Tibial nerve (tissue), 4 donors: Measurements from ENCODE around the gene SCT. TPM values are rescaled to one million over a fixed set of nuclear protein-coding genes. Genes with fewer than 3 reads are reported as not detected.

Experiments
- DNase-seq, 2 donors: peaks; one replicate each; pipeline ENCODE4 v3.0.0-alpha.2; 2019; ENCODE audit warnings: low spot score in 2 of 2
- H3K27ac ChIP-seq, 4 donors: fragments of 200-600 bp; sonication (generic) in 3 of 4; one replicate each; pipeline ENCODE4 v1.5.1; 2017 to 2019; ENCODE audit warnings: mild to moderate bottlenecking in 1 of 4
- H3K27me3 ChIP-seq, 2 donors: fragments of 200-600 bp; sonication (generic) in 1 of 2; one replicate each; pipeline versions ENCODE4 v1.5.1 to v1.6.0; 2017 to 2019
- H3K36me3 ChIP-seq, 3 donors: fragments of 200-600 bp; sonication (generic); one replicate each; pipeline ENCODE4 v1.5.1; 2018 to 2019
- H3K4me1 ChIP-seq, 4 donors: fragments of 200-600 bp; sonication (generic) in 3 of 4; one replicate each; pipeline ENCODE4 v1.5.1; 2017 to 2019
- H3K4me3 ChIP-seq, 4 donors: fragments of 200-600 bp; sonication (generic) in 3 of 4; one replicate each; pipeline ENCODE4 v1.5.1; 2017 to 2019; ENCODE audit warnings: mild to moderate bottlenecking in 1 of 4, moderate library complexity in 1 of 4
- H3K9me3 ChIP-seq, 4 donors: fragments of 200-600 bp; sonication (generic) in 3 of 4; one replicate each; pipeline ENCODE4 v1.5.1; 2017 to 2019
- EP300 ChIP-seq, 2 donors: sonication (generic); formaldehyde crosslinking; IDR thresholded peaks; one replicate each; pipeline ENCODE4 v1.6.1; 2017; ENCODE audit warnings: antibody characterized with exemption in 2 of 2, mild to moderate bottlenecking in 1 of 2
- POLR2A ChIP-seq, 2 donors: fragments of 450-650 bp; IDR thresholded peaks; one replicate each; pipeline ENCODE4 v1.6.1; 2017; ENCODE audit warnings: antibody characterized with exemption in 2 of 2, mild to moderate bottlenecking in 2 of 2, moderate library complexity in 2 of 2
- WGBS, 2 donors: methylation state at CpG; one replicate each; pipeline ENCODE4 v1.1.5; 2018; 5-methylcytosine and 5-hydroxymethylcytosine counted together
- total RNA-seq, 4 donors: library from RNA; depleted of rRNA; stranded (reverse); fragments of >200 nt; gene quantifications; one replicate each; pipeline ENCODE4 v1.1.0, GENCODE V29; 2016
- TF ChIP-seq, protein P1 (sequence below), 5 experiments: fragments of 200-600 bp in 3 of 5; fragments of 450-650 bp in 2 of 5; sonication (generic) in 3 of 5; IDR thresholded peaks; one replicate each; pipeline ENCODE4 v1.5.1; 2016 to 2019; ENCODE audit warnings: antibody characterized with exemption in 5 of 5, mild to moderate bottlenecking in 3 of 5, moderate library complexity in 2 of 5

SCT gene
- total RNA-seq, 4 donors from 2014 or later = not detected

DNA sequence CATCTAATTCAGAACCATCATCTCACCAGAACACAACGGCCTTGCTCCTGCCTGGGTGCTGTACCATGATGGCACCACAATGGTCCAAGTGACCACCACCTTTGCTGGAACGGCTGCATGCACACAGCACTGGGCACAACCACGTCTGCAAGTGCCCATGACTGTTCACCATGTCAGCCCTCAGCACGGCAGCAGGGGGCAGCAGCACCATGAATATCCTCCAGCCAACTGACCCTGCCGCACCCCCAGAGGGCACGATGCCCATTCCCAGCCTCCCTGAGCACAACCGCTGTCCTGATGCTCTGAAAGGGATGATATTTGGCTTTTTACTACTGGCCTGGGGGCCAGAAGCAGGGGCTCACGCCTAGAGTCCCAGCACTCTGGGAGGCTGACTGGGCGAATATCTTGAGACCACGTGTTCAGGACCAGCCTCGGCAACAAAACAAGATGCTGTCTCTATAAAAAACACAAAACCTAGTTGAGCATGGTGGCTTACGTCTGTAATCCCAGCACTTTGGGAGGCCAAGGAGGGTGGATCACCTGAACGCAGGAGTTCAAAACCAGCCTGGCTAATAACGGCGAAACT is 35.8 kb upstream of the SCT start:
- Histone ChIP-seq H3K27me3 (no peaks in the 10 kb centered on the region), H3K4me3 (no peak overlapping the region), H3K4me1 (peaks cover 0 to 4% (median 0%) of the 10 kb centered on the region in 4 donors), H3K36me3 (peaks cover 0 to 68% (median 17%) of the 10 kb centered on the region in 3 donors), H3K27ac (no peak overlapping the region), H3K9me3 (no peaks in the 10 kb centered on the region)
- WGBS, 2 donors = 49 to 54% methylated on average over 13 to 14 of the region's 15 CpGs
- TF ChIP-seq EP300 (IDR thresholded peaks at IDR 0.05) (peak in 1 of 2 donors; percentile 27), POLR2A (IDR thresholded peaks at IDR 0.05) (no peak)
- TF ChIP-seq, protein P1, sequence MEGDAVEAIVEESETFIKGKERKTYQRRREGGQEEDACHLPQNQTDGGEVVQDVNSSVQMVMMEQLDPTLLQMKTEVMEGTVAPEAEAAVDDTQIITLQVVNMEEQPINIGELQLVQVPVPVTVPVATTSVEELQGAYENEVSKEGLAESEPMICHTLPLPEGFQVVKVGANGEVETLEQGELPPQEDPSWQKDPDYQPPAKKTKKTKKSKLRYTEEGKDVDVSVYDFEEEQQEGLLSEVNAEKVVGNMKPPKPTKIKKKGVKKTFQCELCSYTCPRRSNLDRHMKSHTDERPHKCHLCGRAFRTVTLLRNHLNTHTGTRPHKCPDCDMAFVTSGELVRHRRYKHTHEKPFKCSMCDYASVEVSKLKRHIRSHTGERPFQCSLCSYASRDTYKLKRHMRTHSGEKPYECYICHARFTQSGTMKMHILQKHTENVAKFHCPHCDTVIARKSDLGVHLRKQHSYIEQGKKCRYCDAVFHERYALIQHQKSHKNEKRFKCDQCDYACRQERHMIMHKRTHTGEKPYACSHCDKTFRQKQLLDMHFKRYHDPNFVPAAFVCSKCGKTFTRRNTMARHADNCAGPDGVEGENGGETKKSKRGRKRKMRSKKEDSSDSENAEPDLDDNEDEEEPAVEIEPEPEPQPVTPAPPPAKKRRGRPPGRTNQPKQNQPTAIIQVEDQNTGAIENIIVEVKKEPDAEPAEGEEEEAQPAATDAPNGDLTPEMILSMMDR (IDR thresholded peaks at IDR 0.05) = peak; percentile 60 to 92 (median 67)
- DNase-seq = peak; percentile 47 to 70

DNA sequence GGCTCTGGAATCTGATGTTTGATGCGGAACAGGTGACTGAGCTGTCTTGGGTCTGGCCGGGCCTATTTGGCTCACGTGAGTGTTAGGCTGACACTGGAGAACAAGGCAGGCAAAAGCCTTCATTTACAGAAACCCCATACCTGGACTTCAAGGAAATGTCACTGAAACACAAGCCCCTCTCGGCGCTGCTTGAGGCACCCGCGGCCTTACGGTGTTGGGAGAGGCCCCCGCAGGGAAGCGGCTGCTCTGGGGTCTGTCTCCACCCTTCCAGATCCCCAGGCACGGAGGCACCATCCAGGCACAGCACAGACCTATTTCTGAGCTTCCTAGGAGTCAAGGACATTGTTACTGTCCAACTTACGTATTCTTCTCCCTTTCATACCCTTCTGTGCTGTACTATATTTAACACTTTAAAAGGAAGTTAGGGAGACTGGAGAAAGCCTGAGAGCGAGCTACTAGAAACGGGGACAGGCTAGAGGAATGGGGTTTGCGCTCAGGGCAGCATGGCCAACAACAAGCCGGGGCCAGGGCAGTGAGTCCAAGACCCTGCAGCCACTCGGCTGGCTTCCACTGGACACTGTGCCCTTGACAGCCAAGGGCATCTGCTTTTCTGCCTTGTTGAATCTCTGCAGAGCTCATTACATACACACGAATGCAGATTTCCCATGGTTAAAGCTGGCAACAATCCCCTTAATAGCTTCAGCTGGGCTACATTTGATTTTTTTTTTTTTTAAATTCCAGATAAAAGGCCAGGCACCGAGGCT is 33.9 kb upstream of the SCT start:
- Histone ChIP-seq H3K4me1 (peaks cover 0 to 4% (median 0%) of the 10 kb centered on the region in 4 donors), H3K27ac (no peak overlapping the region), H3K36me3 (peaks cover 0 to 75% (median 17%) of the 10 kb centered on the region in 3 donors), H3K27me3 (no peaks in the 10 kb centered on the region), H3K4me3 (no peak overlapping the region), H3K9me3 (no peaks in the 10 kb centered on the region)
- no peak for DNase-seq
- 88 to 89% methylated on average over 16 to 19 of the region's 19 CpGs for WGBS, 2 donors
- no peak for TF ChIP-seq EP300 (IDR thresholded peaks at IDR 0.05)
- TF ChIP-seq, protein P1 (IDR thresholded peaks at IDR 0.05) = no peak
- TF ChIP-seq POLR2A (IDR thresholded peaks at IDR 0.05) = no peak

DNA sequence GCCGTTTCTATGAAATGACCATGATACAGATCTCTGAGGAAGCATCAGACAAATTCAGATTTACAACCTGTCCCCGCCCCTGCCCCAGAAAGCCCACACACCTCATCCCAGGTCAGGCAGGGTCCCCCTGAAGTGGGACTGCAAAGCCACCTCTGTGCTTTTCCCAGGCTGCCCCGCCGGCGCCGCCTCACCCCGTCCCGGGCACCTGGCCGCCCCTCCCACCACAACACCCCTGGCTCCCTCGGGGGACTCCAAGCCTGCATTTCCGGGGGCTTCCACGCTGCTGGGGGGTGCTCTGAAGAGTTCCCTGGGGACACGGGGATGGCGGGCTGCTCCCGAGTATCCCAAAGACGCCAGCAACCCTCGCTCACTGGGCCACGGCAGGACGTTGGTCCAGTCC is 33.3 kb upstream of the SCT start:
- no peak for DNase-seq

DNA sequence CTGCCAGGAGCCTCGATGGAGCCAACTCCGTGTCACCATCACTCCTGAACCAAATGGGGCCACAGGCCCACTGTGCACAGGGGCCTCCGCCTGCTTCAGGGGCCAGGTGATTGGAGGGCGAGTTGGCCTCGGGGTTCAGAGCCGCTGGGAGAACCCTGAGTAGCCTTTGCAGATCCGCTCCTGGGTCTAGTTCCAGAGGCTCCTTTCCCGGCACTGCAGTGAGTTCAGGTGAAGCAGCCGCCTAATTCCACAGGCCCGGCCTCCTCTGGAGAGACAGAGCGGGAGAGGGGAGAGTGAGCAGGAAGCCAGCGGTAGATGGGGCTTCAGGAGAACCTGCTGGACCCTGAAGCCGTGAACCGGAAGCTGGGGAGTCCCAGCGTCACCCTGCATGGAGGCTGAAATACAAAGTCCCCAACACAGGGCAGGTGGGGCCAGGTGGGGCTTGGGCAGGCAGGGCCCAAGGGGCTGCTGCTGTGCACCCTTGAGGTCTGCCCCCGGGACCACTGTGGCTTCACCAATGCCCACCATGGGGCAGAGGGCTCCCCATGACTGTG is 32.6 kb upstream of the SCT start:
- Histone ChIP-seq H3K4me3 (no peak overlapping the region), H3K9me3 (no peaks in the 10 kb centered on the region), H3K4me1 (peaks cover 0 to 4% (median 0%) of the 10 kb centered on the region in 4 donors), H3K27me3 (no peaks in the 10 kb centered on the region), H3K27ac (no peak overlapping the region), H3K36me3 (peaks cover 0 to 79% (median 17%) of the 10 kb centered on the region in 3 donors)
- TF ChIP-seq POLR2A (IDR thresholded peaks at IDR 0.05) (no peak), EP300 (IDR thresholded peaks at IDR 0.05) (no peak)
- TF ChIP-seq, protein P1 (IDR thresholded peaks at IDR 0.05) = no peak
- no peak for DNase-seq
- WGBS, 2 donors = 93% methylated on average over 16 of the region's 16 CpGs

More for the DNA sequence above, 33.3 kb upstream of the SCT start:
- Histone ChIP-seq H3K4me3 (no peak overlapping the region), H3K27me3 (no peaks in the 10 kb centered on the region), H3K27ac (no peak overlapping the region), H3K9me3 (no peaks in the 10 kb centered on the region), H3K4me1 (peaks cover 0 to 4% (median 0%) of the 10 kb centered on the region in 4 donors), H3K36me3 (peaks cover 0 to 75% (median 17%) of the 10 kb centered on the region in 3 donors)
- WGBS, 2 donors = 87 to 89% methylated on average over 19 of the region's 19 CpGs
- TF ChIP-seq, protein P1 (IDR thresholded peaks at IDR 0.05) = no peak
- TF ChIP-seq EP300 (IDR thresholded peaks at IDR 0.05) (no peak), POLR2A (IDR thresholded peaks at IDR 0.05) (no peak)

DNA sequence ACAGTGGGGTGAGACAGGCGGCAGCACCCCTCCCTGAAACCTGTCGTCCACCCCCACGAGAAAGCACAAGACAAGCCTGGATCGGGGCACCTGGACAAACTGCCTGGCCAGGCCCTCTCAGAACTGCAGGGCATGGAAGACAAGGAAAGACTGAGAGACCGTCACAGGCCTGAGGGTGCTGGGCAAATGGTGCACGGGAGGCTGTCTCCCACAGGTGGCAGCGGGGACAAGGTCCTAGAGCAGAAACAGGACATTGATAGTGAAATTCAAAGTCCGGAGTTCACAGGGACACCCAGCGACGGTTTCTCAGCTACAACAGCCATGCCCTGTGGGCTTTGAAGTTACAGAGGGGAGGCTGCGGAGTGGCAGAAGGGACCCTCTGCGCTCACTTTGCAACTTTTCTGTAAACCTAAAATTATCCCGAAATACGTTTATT is 30.7 kb upstream of the SCT start:
- no peaks in the 10 kb centered on the region for H3K4me1 ChIP-seq
- TF ChIP-seq, protein P1 (IDR thresholded peaks at IDR 0.05) = no peak
- TF ChIP-seq EP300 (IDR thresholded peaks at IDR 0.05) = no peak
- no peak for TF ChIP-seq POLR2A (IDR thresholded peaks at IDR 0.05)
- peak overlapping the region in 1 of 4 donors; percentile 45 for H3K27ac ChIP-seq
- no peak for DNase-seq
- H3K9me3 ChIP-seq = no peaks in the 10 kb centered on the region
- H3K4me3 ChIP-seq = no peak overlapping the region
- WGBS, 2 donors = 88 to 92% methylated on average over 14 of the region's 14 CpGs
- H3K36me3 ChIP-seq = peaks cover 0 to 85% (median 17%) of the 10 kb centered on the region in 3 donors
- H3K27me3 ChIP-seq = no peaks in the 10 kb centered on the region
